ENCODE measurements around the gene LRRC30. TPM values are rescaled to one million over a fixed set of nuclear protein-coding genes. Genes with fewer than 3 reads are reported as not detected.
"Not testable (repeated sequence)": the region's sequence is repeated elsewhere in the genome, so short reads cannot be mapped to it uniquely, and the experiment has no call there.

Gene LRRC30
- not detected in 2 replicates for polyA plus RNA-seq (2014; cell fraction: cytosol; rRNA removed)
- polyA plus RNA-seq (2014; cell fraction: nucleus; rRNA removed): not detected in 2 replicates

DNA sequence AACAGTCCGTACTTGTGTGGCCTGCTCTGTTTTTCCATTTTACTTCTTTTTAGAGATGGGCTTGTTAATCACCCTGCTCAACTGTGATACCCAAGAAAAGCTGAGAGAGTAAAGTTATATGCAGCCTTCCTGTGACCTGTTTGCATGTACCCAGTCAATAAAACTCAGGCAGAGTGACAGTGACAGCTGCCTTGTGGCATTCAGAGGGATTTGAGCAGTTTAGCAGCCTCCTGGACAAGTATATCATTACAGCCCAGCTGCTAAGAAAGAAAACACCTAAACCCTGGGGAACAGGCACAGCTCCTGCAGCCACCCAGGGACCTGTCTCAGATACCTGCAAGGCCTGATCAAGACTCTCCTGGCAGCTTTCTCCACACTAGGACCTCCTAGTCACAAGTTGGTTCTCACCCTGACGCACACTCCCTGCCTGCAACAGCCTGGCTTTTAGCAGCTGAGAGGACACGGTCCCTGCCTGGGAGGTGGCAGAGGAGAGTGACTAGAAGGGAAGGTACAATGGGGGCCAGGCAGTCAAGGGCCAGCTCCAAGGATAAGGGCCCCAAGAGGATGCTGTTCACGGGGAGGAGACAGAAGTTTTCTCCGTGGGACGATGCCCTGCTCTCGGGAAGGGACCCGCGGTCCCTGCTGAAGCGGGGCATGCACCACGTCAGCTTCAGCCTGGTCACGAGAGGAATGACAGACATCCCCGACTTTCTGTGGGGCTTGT, at the start of gene LRRC30:
TSS of gene LRRC30 (plus strand) at position 464 of the 724 bp plus-strand sequence. CDS start at position 514, 50 bp downstream.
- DNase-seq (ENCODE audit: low spot score): no peak

GRCh38 chr18:7185701-7186100, 45.2 kb upstream of the LRRC30 start:
- DNase-seq (ENCODE audit: low spot score): no peak

DNA sequence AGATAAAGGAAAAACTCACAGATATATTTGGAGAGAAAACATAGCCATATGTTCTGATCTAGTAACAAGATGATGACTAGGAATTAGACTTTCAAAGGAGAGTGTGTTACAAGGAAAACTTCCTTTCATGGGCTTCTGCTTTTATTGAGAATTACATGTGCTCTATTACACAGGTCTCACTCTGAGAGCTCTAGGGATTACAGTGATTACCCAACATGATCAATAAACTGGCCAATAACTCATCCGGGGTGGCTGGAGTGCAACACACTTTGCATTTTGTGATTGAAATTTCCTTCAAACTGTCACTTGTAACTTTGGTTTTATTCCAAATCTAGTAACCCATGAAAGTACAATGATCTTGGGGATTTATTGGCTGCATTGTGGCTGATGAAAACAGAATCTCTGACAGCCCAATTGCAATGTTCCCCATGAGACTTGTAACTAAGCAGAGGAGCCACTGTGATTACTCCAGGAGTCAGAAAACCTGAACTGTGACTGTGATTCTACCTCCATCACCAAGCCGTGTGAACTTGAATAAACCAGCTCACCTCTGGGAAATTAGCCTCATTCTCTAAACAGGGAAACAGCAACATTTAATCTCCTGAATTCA, 40.2 kb upstream of the LRRC30 start:
- DNase-seq (ENCODE audit: low spot score): no peak

DNA sequence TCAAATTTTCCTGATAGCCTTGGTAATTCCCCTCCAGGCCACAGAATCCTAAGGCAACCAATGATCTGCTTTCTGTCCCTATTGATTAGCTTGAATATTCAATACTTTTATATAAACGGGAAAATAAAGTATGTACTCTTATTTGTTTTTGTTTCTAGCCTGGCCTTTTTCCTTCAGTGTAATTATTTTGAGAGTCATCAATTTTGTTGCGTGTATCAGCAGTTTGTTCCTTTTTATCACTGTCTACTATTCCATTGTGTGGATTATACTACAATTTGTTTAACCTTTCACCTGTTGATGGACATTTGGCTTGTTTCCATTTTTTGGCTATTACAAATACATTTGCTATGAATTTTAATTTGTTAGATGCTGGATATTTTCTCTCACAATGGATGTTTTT, 39.2 kb upstream of the LRRC30 start:
- no peak for DNase-seq (ENCODE audit: low spot score)

- DNase-seq (ENCODE audit: low spot score): no peak
Observed at GRCh38 chr18:7195266-7195665, 35.6 kb upstream of the LRRC30 start.

GRCh38 chr18:7196421-7196820, 34.5 kb upstream of the LRRC30 start:
- no peak for DNase-seq (ENCODE audit: low spot score)

DNA sequence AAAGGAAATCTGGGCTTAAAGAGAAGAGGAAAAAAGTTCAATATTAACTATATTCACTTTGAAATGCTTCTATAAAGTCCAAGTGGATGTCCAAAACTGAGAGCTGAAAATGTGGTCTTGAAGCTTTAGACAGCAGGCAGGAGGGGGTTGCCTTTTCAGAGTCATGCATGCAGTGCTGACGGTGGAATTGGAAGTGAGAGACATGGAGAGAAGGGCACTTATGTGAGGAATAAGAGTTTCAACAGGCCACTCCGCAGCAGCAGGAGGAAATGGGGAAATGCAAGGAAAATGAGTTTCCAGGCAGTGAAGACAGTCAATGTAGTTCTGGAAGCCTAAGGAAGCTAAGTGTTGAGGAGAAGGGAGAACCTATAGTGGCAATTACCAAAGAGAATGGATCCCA, 33.0 kb upstream of the LRRC30 start:
- no peak for DNase-seq (ENCODE audit: low spot score)

- no peak for DNase-seq (ENCODE audit: low spot score)
Observed at GRCh38 chr18:7198326-7198725, 32.6 kb upstream of the LRRC30 start.

DNA sequence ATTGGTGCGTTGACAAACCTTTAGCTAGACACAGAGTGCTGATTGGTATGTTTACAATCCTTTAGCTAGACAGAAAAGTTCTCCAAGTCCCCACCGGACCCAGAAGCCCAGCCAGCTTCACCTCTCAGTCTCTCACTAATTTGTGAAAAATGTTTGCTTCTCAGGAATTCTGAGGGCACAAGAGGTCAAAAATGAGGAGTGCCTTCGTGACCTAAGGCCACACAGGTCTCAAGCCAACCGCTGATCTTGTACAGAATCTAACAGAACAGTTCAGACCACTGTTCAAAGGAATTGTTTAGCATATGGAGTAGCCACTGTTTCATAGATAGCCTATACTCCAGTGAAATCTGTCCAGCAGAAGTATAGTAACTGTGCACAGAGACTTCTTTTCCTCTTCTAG, 29.8 kb upstream of the LRRC30 start:
- no peak for DNase-seq (ENCODE audit: low spot score)

GRCh38 chr18:7202169-7202568, 28.7 kb upstream of the LRRC30 start:
- no peak for DNase-seq (ENCODE audit: low spot score)

DNA sequence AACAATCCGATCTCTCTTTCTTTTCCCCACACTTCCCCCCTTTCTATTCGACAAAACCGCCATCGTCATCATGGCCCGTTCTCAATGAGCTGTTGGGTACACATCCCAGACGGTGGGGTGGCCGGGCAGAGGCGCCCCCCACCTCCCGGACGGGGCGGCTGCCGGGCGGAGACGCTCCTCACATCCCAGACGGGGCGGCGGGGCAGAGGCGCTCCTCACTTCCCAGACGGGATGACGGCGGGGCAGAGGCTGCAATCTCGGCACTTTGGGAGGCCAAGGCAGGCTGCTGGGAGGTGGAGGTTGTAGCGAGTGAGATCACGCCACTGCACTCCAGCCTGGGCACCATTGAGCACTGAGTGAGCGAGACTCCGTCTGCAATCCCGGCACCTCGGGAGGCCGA, 27.3 kb upstream of the LRRC30 start:
- DNase-seq (ENCODE audit: low spot score): not testable (repeated sequence)

- DNase-seq (ENCODE audit: low spot score): no peak
Observed at GRCh38 chr18:7205346-7205745, 25.5 kb upstream of the LRRC30 start.

DNA sequence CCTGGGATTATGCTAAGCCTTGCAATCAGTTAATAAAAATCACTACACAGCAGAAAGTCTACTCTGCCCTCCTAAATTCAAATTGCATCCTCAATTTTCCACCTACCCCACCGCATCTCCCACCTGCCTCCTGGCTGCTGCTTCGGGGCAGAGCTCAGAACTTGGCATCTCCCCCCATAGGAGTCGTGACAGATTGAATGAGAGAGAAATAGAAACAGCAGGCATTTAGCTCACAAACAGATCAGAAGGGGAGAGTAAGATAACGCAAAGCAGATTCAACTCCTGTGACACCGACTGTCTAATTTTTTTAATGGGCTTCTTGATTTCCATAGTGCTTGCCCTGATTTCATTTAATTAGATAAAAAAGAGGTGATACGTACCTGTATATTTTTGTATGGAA, 24.7 kb upstream of the LRRC30 start:
- DNase-seq (ENCODE audit: low spot score): no peak

- DNase-seq (ENCODE audit: low spot score): no peak
Observed at GRCh38 chr18:7207366-7207915, 23.4 kb upstream of the LRRC30 start.

GRCh38 chr18:7221424-7222155, 9.3 kb upstream of the LRRC30 start:
- peak; percentile 80 for DNase-seq (ENCODE audit: low spot score)

GRCh38 chr18:7224198-7224597, 6.7 kb upstream of the LRRC30 start:
- no peak for DNase-seq (ENCODE audit: low spot score)

DNA sequence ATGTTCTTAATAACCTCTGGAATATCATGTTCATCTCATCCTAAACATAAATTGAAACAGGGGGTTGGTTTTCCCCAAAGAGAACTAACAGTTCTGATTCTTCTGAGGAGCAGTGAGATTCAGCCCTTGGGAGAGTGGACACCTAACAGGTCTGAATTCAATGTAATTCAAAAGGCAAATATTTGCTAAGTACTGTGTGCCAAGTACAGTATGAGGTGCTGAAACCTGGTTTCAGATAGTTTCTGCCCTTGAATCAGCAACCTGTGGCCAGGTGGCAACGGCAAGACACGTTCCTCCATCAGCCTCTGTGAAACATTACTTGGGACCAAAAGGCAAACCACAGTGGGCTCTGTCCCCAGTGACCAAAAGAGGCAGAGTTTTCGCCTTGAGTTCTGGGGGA, 1.3 kb downstream of the LRRC30 start:
- DNase-seq (ENCODE audit: low spot score): no peak

- no peak for DNase-seq (ENCODE audit: low spot score)
Observed at GRCh38 chr18:7233134-7233810, 2.4 kb downstream of the LRRC30 start.

- DNase-seq (ENCODE audit: low spot score): no peak
Observed at GRCh38 chr18:7234091-7234490, 3.2 kb downstream of the LRRC30 start.

GRCh38 chr18:7234956-7235355, 4.1 kb downstream of the LRRC30 start:
- DNase-seq (ENCODE audit: low spot score): no peak

DNA sequence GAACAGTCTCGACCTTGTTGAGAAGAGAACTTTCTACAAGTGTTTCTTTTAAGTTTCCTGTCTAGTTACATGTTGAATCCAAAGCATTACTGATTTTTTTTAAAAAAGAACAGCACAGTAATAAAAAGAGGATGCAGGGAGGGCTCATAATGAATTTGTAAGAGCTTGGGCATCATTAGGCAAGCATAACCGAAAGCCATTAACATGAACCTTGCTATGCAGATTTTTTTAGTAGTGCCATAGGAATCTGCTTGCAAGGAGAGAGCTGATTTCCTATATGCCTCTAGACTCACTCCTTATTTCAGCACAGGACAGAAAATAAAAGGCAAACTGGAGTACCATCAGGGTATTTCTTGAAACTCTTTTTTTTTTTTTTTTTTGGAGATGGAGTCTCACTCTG, 5.2 kb downstream of the LRRC30 start:
- DNase-seq (ENCODE audit: low spot score): no peak

GRCh38 chr18:7236933-7237332, 6.0 kb downstream of the LRRC30 start:
- DNase-seq (ENCODE audit: low spot score): no peak
